GM10847 (cell line): ENCODE results near the gene PDE1A.

Source experiments
- POLR2A ChIP-seq: IDR thresholded peaks from 2 replicates; pipeline ENCODE4 v1.6.1; 2011; ENCODE audit not compliant: insufficient read length; ENCODE audit errors: extremely low read depth

The PDE1A gene

GRCh38 chr2:182422864-182423263 is 4.0 kb downstream of the PDE1A start:
- TF ChIP-seq POLR2A, result no peak

GRCh38 chr2:182420669-182421068 is 6.2 kb downstream of the PDE1A start:
- TF ChIP-seq POLR2A, result no peak

GRCh38 chr2:182416861-182417260 is 10.0 kb downstream of the PDE1A start:
- no peak for TF ChIP-seq POLR2A

- no peak for TF ChIP-seq POLR2A
Measured at GRCh38 chr2:182416191-182416590, 10.6 kb downstream of the PDE1A start.

GRCh38 chr2:182415771-182416170 is 11.1 kb downstream of the PDE1A start:
- TF ChIP-seq POLR2A, result no peak

GRCh38 chr2:182412858-182413257 is 14.0 kb downstream of the PDE1A start:
- TF ChIP-seq POLR2A, result no peak

- TF ChIP-seq POLR2A, result no peak
Measured at GRCh38 chr2:182410120-182410519, 16.7 kb downstream of the PDE1A start.

- no peak for TF ChIP-seq POLR2A
Measured at GRCh38 chr2:182406221-182406620, 20.6 kb downstream of the PDE1A start.

GRCh38 chr2:182404975-182405561 is 21.8 kb downstream of the PDE1A start:
- no peak for TF ChIP-seq POLR2A

- no peak for TF ChIP-seq POLR2A
Measured at GRCh38 chr2:182404092-182404491, 22.7 kb downstream of the PDE1A start.

- TF ChIP-seq POLR2A, result no peak
Measured at GRCh38 chr2:182393270-182393760, 33.5 kb downstream of the PDE1A start.

- TF ChIP-seq POLR2A, result no peak
Measured at GRCh38 chr2:182391443-182391842, 35.4 kb downstream of the PDE1A start.

GRCh38 chr2:182384860-182385259 is 42.0 kb downstream of the PDE1A start:
- TF ChIP-seq POLR2A, result no peak

- TF ChIP-seq POLR2A, result no peak
Measured at GRCh38 chr2:182381225-182381624, 45.6 kb downstream of the PDE1A start.

GRCh38 chr2:182379241-182379640 is 47.6 kb downstream of the PDE1A start:
- no peak for TF ChIP-seq POLR2A

- no peak for TF ChIP-seq POLR2A
Measured at GRCh38 chr2:182378759-182379158, 48.1 kb downstream of the PDE1A start.

- TF ChIP-seq POLR2A, result no peak
Measured at GRCh38 chr2:182377467-182377866, 49.4 kb downstream of the PDE1A start.

- no peak for TF ChIP-seq POLR2A
Measured at GRCh38 chr2:182375862-182376261, 51.0 kb downstream of the PDE1A start.

- TF ChIP-seq POLR2A, result no peak
Measured at GRCh38 chr2:182372661-182373060, 54.2 kb downstream of the PDE1A start.
